Natural killer cell treated with Interleukin-12 subunit alpha and Interleukin-12 subunit beta and Interleukin-15 and Interleukin-18, amount 100 ng/mL, for 72 hours (primary cell): ENCODE data around the gene PGD. TPM values are rescaled to one million over a fixed set of nuclear protein-coding genes. Genes with fewer than 3 reads are reported as not detected.

ENCODE experiments used
- ATAC-seq, 2 donors: fragments of 150-1000 bp; cut with Tn5 transposase in 1 of 2; sonication (Bioruptor Pico), chemical (Tn5 transposase) in 1 of 2; 2 replicates each; pipeline ENCODE4 v1.10.0; 2021
- DNase-seq: peaks from one replicate; pipeline ENCODE4 v3.0.0; 2022; ENCODE audit warnings: low spot score
- H3K27ac Mint-ChIP-seq, 2 donors: 1 replicate in 1 of 2; 2 replicates in 1 of 2; pipeline ENCODE4 v1.8.0; 2022; ENCODE audit warnings: mixed read lengths in 2 of 2, mild to moderate bottlenecking in 1 of 2, moderate library complexity in 1 of 2
- H3K27me3 Mint-ChIP-seq, 2 donors: 1 replicate in 1 of 2; 2 replicates in 1 of 2; pipeline ENCODE4 v1.8.0; 2022; ENCODE audit warnings: mixed read lengths in 2 of 2
- H3K36me3 Mint-ChIP-seq: one replicate; pipeline ENCODE4 v1.8.0; 2022; ENCODE audit warnings: mixed read lengths
- H3K4me1 Mint-ChIP-seq, 2 donors: 1 replicate in 1 of 2; 2 replicates in 1 of 2; pipeline ENCODE4 v1.8.0; 2022; ENCODE audit warnings: low read depth in 2 of 2, mixed read lengths in 2 of 2, mild to moderate bottlenecking in 1 of 2
- H3K4me3 Mint-ChIP-seq: one replicate; pipeline ENCODE4 v1.8.0; 2022; ENCODE audit warnings: mixed read lengths
- H3K9me3 Mint-ChIP-seq: 2 replicates; pipeline ENCODE4 v1.8.0; 2022; ENCODE audit warnings: mixed read lengths
- total RNA-seq, 2 donors: library from RNA; stranded (reverse); gene quantifications; one replicate each; pipeline ENCODE4 v1.2.3, GENCODE V29; 2022

Gene PGD
- total RNA-seq, 2 donors from 2014 or later, result 289 to 430 TPM

DNA sequence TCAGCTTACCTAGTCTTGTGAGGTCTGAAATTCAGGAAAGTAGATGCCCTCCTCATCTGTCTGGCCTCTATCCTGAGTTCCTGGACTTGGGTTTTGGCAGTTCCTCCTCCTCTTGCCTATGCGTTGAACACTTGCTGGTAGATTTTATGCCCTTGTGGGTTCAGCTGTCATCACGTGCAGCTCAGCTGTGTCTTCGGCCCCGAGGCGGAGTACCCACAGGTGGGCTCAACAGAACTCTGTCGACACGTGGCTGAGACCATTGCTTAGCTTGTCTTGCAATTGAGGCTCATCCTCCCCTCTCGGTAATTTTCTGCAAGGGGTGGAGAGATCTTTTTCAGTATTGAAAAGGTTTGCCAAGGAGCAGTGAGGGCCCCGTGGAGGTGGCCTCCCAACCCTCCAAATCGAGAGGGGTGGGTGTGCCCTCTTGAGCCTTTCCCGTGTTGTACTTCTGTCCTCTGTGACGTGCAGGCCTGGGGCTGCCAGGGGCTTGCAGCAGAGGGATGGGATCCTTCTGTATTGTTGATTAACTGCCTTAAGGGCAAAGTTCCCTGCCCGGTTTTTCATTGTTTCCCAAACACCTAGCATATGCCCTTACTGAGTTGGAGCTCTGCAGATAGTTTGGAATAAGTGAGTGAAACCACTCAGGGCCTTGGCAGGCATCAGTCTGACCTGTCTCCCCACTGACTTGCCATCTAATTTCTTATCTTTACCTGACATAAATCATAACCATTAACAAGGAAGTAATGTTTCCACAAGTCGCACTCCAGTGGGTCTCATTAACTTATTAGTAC, 34.2 kb downstream of the PGD start:
- H3K9me3 Mint-ChIP-seq, result no peaks in the 10 kb centered on the region
- no peak for DNase-seq
- no peak overlapping the region for H3K4me3 Mint-ChIP-seq
- no peaks in the 10 kb centered on the region for H3K27me3 Mint-ChIP-seq
- no peaks in the 10 kb centered on the region for H3K36me3 Mint-ChIP-seq
- H3K4me1 Mint-ChIP-seq, result peaks cover 11 to 12% of the 10 kb centered on the region in 2 donors
- H3K27ac Mint-ChIP-seq, result no peak overlapping the region
- no peak for ATAC-seq

DNA sequence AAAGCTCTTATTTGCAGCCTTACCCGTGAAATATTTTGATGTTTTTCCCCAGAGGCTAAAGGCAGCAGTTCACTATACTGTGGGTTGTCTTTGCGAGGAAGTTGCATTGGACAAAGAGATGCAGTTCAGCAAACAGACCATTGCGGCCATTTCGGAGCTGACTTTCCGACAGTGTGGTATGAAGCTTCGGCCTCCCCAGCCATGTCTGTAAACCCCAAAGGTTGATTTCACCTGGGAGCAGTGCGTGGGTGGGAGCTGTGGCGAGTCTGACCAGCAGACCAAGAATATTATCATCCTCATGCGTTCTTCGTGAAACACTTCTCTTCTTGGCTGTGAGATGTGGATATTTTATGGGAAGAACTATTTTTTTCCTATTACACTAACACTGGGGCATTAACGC, 34.9 kb downstream of the PGD start:
- Mint-ChIP-seq H3K4me3 (no peak overlapping the region), H3K9me3 (no peaks in the 10 kb centered on the region), H3K36me3 (no peaks in the 10 kb centered on the region), H3K4me1 (peaks cover 10 to 12% of the 10 kb centered on the region in 2 donors), H3K27me3 (no peaks in the 10 kb centered on the region), H3K27ac (no peak overlapping the region)
- no peak for ATAC-seq
- no peak for DNase-seq

DNA sequence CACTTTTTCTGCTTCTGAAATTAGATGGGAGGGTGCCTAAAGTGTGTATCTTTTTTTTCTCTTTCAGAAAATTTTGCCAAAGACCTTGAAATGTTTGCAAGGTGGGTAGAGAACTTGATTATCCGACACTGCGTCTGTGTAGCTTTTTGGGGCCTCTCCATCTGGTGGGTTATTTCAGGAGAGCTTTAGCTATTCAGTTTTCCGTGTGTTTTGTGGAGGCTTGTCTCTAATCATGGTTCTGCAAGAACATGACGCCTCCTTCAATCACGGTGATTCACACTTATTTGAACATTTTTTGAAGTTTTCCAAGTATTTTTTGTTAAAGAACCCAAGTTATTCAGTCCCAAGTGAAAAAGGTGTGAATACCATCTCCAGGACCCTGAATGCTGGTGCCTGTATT, 35.7 kb downstream of the PGD start:
- no peak overlapping the region for H3K27ac Mint-ChIP-seq

DNA sequence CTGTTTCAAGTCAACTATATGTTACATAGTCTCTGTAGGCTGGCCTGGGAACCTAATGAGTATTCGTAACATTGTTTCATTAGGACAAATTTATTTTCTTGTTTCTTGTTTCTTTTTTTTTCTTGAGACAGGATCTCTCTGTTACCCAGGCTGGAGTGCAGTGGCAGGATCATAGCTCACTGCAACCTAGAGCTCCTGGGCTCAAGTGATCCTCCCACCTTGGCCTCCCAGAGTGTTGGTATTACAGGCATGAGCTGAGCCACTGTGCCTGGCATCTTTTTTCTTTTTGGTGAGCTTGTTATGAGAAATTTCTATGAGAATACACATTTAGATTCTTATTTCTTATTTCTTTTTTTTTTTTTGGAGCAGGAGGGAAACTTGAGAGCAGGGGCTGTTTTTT, 38.2 kb downstream of the PGD start:
- Mint-ChIP-seq H3K9me3 (no peaks in the 10 kb centered on the region), H3K27ac (peak overlapping the region in 1 of 2 donors; percentile 45), H3K27me3 (no peaks in the 10 kb centered on the region), H3K4me1 (no peaks in the 10 kb centered on the region), H3K36me3 (no peaks in the 10 kb centered on the region), H3K4me3 (no peak overlapping the region)
- ATAC-seq (no peak), DNase-seq (no peak)

More for the DNA sequence above, 35.7 kb downstream of the PGD start:
- Mint-ChIP-seq H3K27me3 (no peaks in the 10 kb centered on the region), H3K4me3 (no peak overlapping the region), H3K36me3 (no peaks in the 10 kb centered on the region), H3K4me1 (peaks cover 7 to 10% of the 10 kb centered on the region in 2 donors), H3K9me3 (no peaks in the 10 kb centered on the region)
- ATAC-seq (no peak), DNase-seq (no peak)

DNA sequence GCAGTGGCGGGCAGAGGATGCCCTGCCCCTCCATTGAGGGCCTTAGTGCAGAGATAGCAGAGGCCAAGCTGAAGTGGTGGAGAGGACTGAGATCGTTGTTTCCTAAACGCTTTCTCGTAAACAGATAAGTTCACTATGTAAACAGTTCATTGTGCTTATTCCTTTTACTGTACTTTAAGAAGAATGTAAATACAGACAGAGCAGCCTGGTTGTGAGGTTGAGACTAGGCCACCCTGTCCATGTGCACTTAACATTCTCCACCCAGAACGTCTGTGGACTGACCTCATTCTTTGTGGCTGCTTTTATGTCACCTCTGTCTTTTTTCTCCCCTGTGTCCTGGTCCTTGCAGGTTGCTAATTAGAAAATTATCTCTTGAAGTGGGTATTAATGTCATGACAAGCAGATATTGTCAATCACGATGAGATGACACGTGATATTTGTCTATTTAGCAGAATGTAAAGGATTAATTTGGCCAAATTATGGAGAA, 39.9 kb downstream of the PGD start:
- no peaks in the 10 kb centered on the region for H3K9me3 Mint-ChIP-seq
- no peak for ATAC-seq
- H3K4me1 Mint-ChIP-seq, result no peaks in the 10 kb centered on the region
- no peaks in the 10 kb centered on the region for H3K36me3 Mint-ChIP-seq
- no peak for DNase-seq
- H3K4me3 Mint-ChIP-seq, result no peak overlapping the region
- no peak overlapping the region for H3K27ac Mint-ChIP-seq
- no peaks in the 10 kb centered on the region for H3K27me3 Mint-ChIP-seq

DNA sequence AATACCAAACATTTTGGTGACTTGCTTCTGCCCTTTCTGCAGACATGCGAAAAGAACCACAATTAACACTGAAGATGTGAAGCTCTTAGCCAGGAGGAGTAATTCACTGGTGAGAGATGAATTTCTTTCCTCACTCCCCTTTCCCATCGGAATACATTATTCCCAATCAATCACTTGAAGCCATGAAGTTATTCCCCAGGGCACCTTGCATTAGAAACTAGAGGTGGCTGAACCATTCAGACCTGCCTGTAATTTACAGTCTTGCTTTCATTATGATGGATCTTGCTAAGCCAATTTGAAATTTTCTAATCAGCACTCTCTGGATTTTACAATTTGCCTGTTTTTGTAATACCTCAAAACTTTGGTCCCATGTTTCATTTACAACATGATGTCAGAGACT, 41.4 kb downstream of the PGD start:
- no peak overlapping the region for H3K27ac Mint-ChIP-seq
- no peaks in the 10 kb centered on the region for H3K4me1 Mint-ChIP-seq
- no peaks in the 10 kb centered on the region for H3K9me3 Mint-ChIP-seq
- no peaks in the 10 kb centered on the region for H3K36me3 Mint-ChIP-seq
- ATAC-seq (no peak), DNase-seq (no peak)
- no peaks in the 10 kb centered on the region for H3K27me3 Mint-ChIP-seq
- no peak overlapping the region for H3K4me3 Mint-ChIP-seq

DNA sequence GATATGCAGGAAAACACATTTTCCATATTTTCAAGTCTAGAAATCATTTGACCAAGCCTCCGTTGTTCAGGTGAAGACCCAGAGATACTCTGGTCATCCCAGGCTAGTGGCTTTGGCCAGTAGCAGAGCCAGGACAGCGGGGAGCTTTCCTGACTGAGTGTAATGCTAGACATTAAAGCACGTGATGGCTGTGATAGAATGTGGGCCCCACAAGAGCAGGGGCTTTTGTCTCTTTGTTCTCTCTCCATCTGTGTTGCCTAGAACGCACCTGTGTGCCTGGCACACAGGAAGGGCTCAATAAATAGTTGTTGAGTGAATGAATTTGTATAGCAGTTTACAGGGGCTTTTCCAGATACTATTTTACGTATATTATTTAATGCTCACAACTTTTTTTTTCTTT, 41.9 kb downstream of the PGD start:
- Mint-ChIP-seq H3K9me3 (no peaks in the 10 kb centered on the region), H3K27ac (no peak overlapping the region), H3K4me1 (no peaks in the 10 kb centered on the region), H3K4me3 (no peak overlapping the region), H3K36me3 (no peaks in the 10 kb centered on the region), H3K27me3 (no peaks in the 10 kb centered on the region)
- no peak for DNase-seq
- ATAC-seq, result no peak

DNA sequence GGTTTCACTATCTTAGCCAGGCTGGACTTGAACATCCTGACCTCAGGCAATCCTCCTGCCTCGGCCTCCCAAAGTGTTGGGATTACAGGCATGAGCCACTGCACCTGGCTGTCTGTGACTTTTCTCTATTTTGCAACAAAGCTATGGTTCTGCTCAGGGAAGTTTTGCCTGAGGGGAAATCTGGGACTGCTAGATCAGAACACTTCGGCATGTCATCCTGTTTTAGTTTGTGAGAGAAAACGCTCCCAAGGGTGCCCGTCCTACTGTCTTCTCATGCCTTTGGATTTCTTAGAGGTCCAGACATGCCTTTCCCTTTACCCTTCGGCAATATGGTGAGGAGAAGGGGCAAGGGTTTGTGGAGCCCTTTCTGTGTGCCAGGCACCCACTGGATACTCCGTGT, 45.4 kb downstream of the PGD start:
- Mint-ChIP-seq H3K4me1 (peaks cover 4 to 6% of the 10 kb centered on the region in 2 donors), H3K27ac (no peak overlapping the region), H3K36me3 (no peaks in the 10 kb centered on the region), H3K4me3 (no peak overlapping the region), H3K27me3 (no peaks in the 10 kb centered on the region), H3K9me3 (no peaks in the 10 kb centered on the region)
- ATAC-seq, result no peak
- no peak for DNase-seq

DNA sequence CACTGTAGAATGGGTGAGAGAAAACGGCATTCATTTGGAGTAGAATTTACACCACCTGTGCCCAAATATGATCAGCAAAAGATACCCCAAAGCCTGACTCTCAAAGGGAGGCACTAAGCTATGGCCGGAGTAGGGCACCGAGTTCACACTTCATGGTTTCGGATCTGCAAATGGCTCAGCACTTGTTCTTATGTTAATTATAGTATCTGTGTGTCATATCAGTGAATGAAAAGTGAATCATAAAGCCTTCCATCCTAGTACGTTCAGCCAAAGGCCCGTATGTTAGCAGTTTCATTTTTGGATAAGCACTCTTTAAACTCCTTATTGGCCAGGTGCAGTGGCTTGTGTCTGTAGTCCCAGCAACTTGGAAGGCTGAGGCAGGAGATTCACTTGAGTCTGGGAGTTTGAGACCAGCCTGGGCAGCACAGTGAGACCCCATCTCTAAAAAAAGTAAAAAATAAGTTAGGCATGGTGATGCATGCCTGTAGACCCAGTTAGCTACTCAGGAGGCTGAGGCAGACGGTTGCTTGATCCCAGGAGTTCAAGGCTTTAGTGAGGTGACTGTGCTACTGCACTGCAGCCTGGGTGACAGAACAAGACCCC, 46.0 kb downstream of the PGD start:
- DNase-seq (no peak), ATAC-seq (peak in 1 of 2 donors; percentile 86)
- no peaks in the 10 kb centered on the region for H3K9me3 Mint-ChIP-seq
- H3K4me3 Mint-ChIP-seq, result peak overlapping the region; percentile 51
- no peaks in the 10 kb centered on the region for H3K36me3 Mint-ChIP-seq
- no peak overlapping the region for H3K27ac Mint-ChIP-seq
- peaks cover 4 to 6% of the 10 kb centered on the region in 2 donors for H3K4me1 Mint-ChIP-seq
- H3K27me3 Mint-ChIP-seq, result peaks cover 0 to 2% of the 10 kb centered on the region in 2 donors

DNA sequence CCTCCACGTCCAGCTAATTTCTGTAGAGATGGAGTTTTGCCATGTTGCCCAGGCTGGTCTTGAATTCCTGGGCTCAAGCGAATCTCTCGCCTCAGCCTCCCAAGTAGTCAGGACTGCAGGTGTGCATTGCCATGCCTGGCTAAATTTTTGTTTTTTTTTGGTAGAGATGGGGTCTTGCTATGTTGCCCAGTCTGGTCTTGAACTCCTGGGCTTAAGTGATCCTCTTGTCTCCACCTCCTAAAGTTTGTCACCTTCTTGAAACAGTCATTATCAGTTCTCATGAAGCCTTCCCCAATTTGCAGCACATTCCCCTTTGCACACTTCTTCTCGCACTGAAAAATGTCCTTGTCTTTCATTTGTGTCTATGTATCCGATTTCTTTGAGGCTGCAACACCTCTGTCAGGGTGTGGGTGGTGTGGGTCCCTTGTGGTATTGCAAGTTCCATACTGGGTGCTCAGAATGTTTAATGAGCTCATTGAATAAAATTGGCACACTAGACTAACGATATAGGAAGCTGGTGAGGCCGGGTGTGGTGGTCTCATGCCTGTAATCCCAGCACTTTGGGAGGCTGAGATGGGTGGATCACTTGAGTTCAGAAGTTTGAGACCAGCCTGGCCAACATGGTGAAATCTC, 48.0 kb downstream of the PGD start:
- Mint-ChIP-seq H3K4me1 (peaks cover 4 to 6% of the 10 kb centered on the region in 2 donors), H3K9me3 (no peaks in the 10 kb centered on the region), H3K36me3 (no peaks in the 10 kb centered on the region), H3K27ac (no peak overlapping the region), H3K4me3 (peak overlapping the region; percentile 16), H3K27me3 (peaks cover 0 to 11% of the 10 kb centered on the region in 2 donors)
- ATAC-seq (peak in 1 of 2 donors; percentile 53), DNase-seq (no peak)

DNA sequence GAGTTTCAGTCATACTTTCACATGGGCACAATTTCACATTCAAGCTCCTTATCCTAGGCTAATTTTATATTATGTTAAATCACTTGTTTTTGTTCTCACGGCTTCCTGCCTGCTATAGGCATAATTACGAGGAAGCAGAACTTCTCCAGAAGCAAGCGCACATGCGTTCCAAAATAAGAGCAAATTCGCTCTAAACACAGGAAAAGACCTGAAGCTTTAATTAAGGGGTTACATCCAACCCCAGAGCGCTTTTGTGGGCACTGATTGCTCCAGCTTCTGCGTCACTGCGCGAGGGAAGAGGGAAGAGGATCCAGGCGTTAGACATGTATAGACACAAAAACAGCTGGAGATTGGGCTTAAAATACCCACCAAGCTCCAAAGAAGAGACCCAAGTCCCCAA, 50.9 kb downstream of the PGD start, which contains the start of gene CORT:
TSS of gene CORT (plus strand) at position 281 of the 400 bp plus-strand sequence. CDS start 193 bp downstream, outside the sequence.
- ATAC-seq (no peak), DNase-seq (no peak)
- H3K27ac Mint-ChIP-seq, result no peak within 1 kb of the TSS
- no peaks in the 10 kb centered on the region for H3K36me3 Mint-ChIP-seq
- H3K4me1 Mint-ChIP-seq, result peaks cover 4 to 6% of the 10 kb centered on the region in 2 donors
- H3K27me3 Mint-ChIP-seq, result peaks cover 0 to 11% of the 10 kb centered on the region in 2 donors
- H3K4me3 Mint-ChIP-seq, result no peak within 1 kb of the TSS
- no peaks in the 10 kb centered on the region for H3K9me3 Mint-ChIP-seq

DNA sequence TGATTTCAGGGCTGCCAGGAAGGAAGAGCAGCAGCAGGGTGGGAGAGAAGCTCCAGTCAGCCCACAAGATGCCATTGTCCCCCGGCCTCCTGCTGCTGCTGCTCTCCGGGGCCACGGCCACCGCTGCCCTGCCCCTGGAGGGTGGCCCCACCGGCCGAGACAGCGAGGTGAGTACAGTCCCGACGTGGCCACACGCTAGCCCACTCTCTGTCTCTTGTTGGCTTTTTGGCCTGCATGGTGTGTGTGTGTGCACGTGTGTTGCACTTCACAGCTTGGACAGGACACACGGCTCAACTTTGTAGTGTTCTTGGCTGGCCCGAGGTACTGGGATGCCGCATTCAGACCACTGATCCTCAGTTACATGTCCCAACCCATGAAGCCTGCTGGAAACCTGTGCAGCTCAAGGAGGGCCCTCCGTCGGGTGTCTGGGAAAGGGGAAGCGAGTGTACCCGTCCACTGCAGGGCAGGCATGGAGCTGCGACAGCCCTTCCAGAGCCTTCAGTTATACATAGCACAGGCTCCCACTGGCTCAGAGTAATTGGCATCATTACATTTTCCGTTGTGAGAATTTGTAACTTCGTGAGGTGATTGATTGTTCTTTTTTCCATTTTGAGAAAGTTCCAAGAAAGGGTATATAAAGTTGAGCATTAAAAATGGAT, 51.4 kb downstream of the PGD start:
- Mint-ChIP-seq H3K4me1 (peaks cover 4 to 6% of the 10 kb centered on the region in 2 donors), H3K4me3 (no peak overlapping the region), H3K27me3 (peaks cover 0 to 11% of the 10 kb centered on the region in 2 donors), H3K36me3 (no peaks in the 10 kb centered on the region), H3K9me3 (no peaks in the 10 kb centered on the region), H3K27ac (no peak overlapping the region)
- DNase-seq, result no peak
- ATAC-seq, result no peak

DNA sequence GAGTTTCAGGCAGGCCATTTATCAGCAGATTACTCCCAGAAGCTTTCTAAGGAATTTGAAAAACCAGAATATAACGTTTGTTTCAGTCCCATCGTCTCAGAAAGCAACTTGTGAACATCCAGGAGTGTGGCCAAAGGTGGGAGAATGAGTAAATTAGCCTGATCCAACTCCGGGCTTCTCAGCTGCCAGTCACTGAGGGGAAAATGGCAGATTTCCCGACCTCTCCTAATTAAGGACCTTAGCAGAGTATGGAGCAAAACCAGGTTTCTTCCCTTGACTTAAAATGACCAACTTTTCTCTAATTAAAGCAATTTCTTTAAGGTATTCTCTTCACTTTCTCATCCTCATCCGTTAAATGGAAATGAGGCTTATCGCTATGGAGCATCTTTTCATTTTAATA, 52.0 kb downstream of the PGD start:
- Mint-ChIP-seq H3K4me3 (no peak overlapping the region), H3K4me1 (peaks cover 4 to 6% of the 10 kb centered on the region in 2 donors), H3K36me3 (no peaks in the 10 kb centered on the region), H3K27me3 (peaks cover 0 to 11% of the 10 kb centered on the region in 2 donors), H3K9me3 (no peaks in the 10 kb centered on the region), H3K27ac (no peak overlapping the region)
- ATAC-seq, result no peak
- no peak for DNase-seq
